A673 (cell line): ENCODE results near the gene TXNL4B.

Experiments
- CTCF ChIP-seq: fragments of 300-800, 200-600 bp; sonication (generic); conservative IDR thresholded peaks from 2 replicates; pipeline ENCODE4 v1.5.1; 2017; ENCODE audit warnings: low read depth, mild to moderate bottlenecking, antibody characterized with exemption, low read length, moderate library complexity, mixed read lengths
- EZH2 ChIP-seq: fragments of 200-600 bp; sonication (generic); IDR thresholded peaks from 2 replicates; pipeline ENCODE4 v1.6.1; 2017; ENCODE audit warnings: borderline replicate concordance, low read depth, mild to moderate bottlenecking, mixed read lengths, antibody characterized with exemption, low read length; ENCODE audit not compliant: poor library complexity, severe bottlenecking

GRCh38 chr16:72044296-72044695 lies 49.1 kb downstream of the TXNL4B start:
- no peak for TF ChIP-seq CTCF
- TF ChIP-seq EZH2, result no peak
